Osteoblast (primary cell): ENCODE results near the gene DAAM2. TPM values are rescaled to one million over a fixed set of nuclear protein-coding genes. Genes with fewer than 3 reads are reported as not detected.

Experiments
- DNase-seq: peaks from one replicate; pipeline ENCODE4 v3.0.0; 2011; ENCODE audit warnings: low spot score, mixed read lengths; ENCODE audit not compliant: insufficient read length; ENCODE audit errors: missing footprints
- H2AFZ ChIP-seq: 2 replicates; pipeline ENCODE4 v1.6.0; 2011; ENCODE audit warnings: mild to moderate bottlenecking, low read length
- H3K27ac ChIP-seq: 2 replicates; pipeline ENCODE4 v1.5.1; 2011; ENCODE audit warnings: mild to moderate bottlenecking, low read depth, low read length, moderate library complexity
- H3K27me3 ChIP-seq: 2 replicates; pipeline ENCODE4 v1.6.0; 2012; ENCODE audit warnings: mild to moderate bottlenecking, control low read depth, inconsistent platforms, low read length, moderate library complexity; ENCODE audit not compliant: insufficient read depth
- H3K36me3 ChIP-seq: 2 replicates; pipeline ENCODE4 v1.5.1; 2011; ENCODE audit warnings: mild to moderate bottlenecking, low read length, control low read depth, moderate library complexity; ENCODE audit not compliant: insufficient read depth
- H3K4me1 ChIP-seq: 2 replicates; pipeline ENCODE4 v1.5.1; 2011; ENCODE audit warnings: mild to moderate bottlenecking, low read length, control low read depth, moderate library complexity; ENCODE audit not compliant: insufficient read depth
- H3K4me2 ChIP-seq: 2 replicates; pipeline ENCODE4 v1.6.0; 2011; ENCODE audit warnings: mild to moderate bottlenecking, low read length; ENCODE audit not compliant: insufficient read depth
- H3K4me3 ChIP-seq: fragments of 200-600 bp; sonication (generic); 3 replicates; pipeline ENCODE4 v1.5.1; 2012; ENCODE audit warnings: mild to moderate bottlenecking, low read length, inconsistent platforms; ENCODE audit not compliant: insufficient read depth
- H3K79me2 ChIP-seq: 2 replicates; pipeline ENCODE4 v1.6.0; 2012; ENCODE audit warnings: mild to moderate bottlenecking, low read length, control low read depth, inconsistent platforms; ENCODE audit not compliant: insufficient read depth
- H3K9me3 ChIP-seq: 2 replicates; pipeline ENCODE4 v1.5.1; 2011; ENCODE audit warnings: low read depth, low read length, control low read depth
- H4K20me1 ChIP-seq: 2 replicates; pipeline ENCODE4 v1.6.0; 2012; ENCODE audit warnings: mild to moderate bottlenecking, low read length, control low read depth; ENCODE audit not compliant: insufficient read depth
- total RNA-seq: library from RNA; depleted of rRNA; stranded (reverse); fragments of >200 nt; gene quantifications from 2 replicates; pipeline ENCODE4 v1.2.3, GENCODE V29; 2012
- TF ChIP-seq, protein P1 (sequence below): IDR thresholded peaks from 2 replicates; pipeline ENCODE4 v1.5.1; 2011; ENCODE audit warnings: mild to moderate bottlenecking, low read depth, low read length, moderate library complexity; ENCODE audit errors: extremely low read depth

The DAAM2 gene
- total RNA-seq, 1 donor, result 29.0 TPM

DNA sequence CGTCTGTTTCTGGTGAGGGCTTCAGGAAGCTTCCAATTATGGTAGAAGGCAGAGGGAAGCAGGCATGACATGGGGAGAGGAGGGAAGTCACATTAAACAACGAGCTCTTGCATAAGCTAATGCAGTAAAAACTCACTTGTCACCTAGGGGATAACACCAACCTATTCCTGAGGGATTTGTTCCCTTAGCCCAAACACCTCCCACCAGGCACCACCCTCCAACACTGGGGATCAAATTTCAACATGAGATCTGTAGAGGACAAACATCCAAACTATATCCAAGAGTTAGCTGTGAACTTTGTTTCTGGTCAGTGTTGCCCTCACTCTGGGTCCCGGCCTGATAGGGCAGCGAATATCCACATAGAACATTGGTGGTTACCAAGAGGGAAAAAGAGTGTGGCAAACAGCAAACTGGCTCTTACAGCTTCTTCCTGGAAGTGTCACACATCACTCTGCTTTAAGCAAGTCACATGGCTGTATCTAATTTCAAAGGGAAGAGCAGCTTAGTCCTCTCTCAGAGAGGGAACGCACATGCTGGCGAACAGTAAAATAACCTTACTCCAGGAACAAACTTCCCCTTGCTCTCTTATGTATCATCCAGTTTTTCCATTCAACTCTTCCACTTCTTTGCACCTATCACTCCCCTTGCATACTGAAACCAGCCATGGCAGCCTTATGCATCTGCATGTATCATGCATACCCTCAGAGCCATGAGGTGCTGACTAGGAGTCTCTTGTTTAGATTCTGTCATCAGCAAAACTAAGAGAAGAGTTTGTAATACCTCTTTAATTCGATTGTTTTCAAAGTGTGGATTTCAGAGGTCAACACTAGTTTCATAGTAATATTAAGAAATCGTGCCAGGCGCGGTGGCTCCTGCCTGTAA, 146.8 kb downstream of the DAAM2 start:
- Histone ChIP-seq H4K20me1 (no peaks in the 10 kb centered on the region), H2AFZ (no peak overlapping the region), H3K79me2 (peaks cover 2% of the 10 kb centered on the region), H3K27me3 (peaks cover 13% of the 10 kb centered on the region), H3K4me1 (peaks cover 11% of the 10 kb centered on the region), H3K9me3 (no peaks in the 10 kb centered on the region), H3K4me2 (no peak overlapping the region), H3K27ac (no peak overlapping the region), H3K4me3 (no peak overlapping the region), H3K36me3 (no peaks in the 10 kb centered on the region)
- DNase-seq, result no peak
- TF ChIP-seq, protein P1, sequence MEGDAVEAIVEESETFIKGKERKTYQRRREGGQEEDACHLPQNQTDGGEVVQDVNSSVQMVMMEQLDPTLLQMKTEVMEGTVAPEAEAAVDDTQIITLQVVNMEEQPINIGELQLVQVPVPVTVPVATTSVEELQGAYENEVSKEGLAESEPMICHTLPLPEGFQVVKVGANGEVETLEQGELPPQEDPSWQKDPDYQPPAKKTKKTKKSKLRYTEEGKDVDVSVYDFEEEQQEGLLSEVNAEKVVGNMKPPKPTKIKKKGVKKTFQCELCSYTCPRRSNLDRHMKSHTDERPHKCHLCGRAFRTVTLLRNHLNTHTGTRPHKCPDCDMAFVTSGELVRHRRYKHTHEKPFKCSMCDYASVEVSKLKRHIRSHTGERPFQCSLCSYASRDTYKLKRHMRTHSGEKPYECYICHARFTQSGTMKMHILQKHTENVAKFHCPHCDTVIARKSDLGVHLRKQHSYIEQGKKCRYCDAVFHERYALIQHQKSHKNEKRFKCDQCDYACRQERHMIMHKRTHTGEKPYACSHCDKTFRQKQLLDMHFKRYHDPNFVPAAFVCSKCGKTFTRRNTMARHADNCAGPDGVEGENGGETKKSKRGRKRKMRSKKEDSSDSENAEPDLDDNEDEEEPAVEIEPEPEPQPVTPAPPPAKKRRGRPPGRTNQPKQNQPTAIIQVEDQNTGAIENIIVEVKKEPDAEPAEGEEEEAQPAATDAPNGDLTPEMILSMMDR, result no peak

DNA sequence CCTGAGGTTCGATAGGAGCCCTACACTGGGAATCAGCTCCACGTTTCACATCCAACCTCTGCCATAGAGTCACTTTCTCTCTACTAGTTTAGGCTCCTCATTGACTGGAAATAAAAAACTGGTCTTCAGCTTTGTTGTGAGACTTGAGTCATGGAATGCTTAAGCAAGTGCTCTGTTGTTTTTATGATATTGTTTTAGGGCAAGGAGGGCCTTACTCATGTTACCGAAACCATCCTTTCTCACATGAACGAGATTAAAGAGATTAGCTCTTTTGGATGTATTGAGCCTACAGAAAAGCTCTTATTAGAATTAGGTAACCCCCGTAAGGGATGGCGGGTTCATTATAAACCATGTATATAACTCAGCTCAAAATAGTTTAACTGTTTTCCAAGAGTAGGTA, 149.0 kb downstream of the DAAM2 start:
- no peak for DNase-seq
- Histone ChIP-seq H3K36me3 (no peaks in the 10 kb centered on the region), H3K4me1 (peaks cover 4% of the 10 kb centered on the region), H3K27ac (no peak overlapping the region), H3K4me3 (no peak overlapping the region), H3K9me3 (no peaks in the 10 kb centered on the region), H4K20me1 (no peaks in the 10 kb centered on the region), H3K79me2 (no peaks in the 10 kb centered on the region), H2AFZ (no peak overlapping the region), H3K27me3 (peaks cover 10% of the 10 kb centered on the region), H3K4me2 (no peak overlapping the region)
- TF ChIP-seq, protein P1, result no peak

DNA sequence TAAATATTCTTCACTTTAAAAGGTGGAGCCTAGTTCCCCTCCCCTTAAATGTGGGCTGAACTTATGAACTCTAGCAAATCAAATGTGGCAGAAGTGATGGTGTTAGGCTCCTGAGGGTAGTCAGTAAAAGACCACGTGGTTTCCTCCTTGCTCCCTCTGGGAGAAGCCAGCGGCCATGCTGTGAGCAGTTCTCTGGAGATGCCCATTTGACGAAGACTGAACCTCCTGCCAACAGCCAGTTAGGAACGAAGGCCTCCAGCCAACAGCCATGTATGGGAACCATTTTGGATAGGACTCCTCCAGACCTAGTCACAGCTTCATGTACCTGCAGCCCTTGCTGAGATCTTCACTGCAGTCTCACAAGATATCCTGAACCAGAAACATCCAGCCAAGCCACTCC, 149.6 kb downstream of the DAAM2 start:
- no peak overlapping the region for H3K4me2 ChIP-seq
- H3K79me2 ChIP-seq, result no peaks in the 10 kb centered on the region
- H3K36me3 ChIP-seq, result no peaks in the 10 kb centered on the region
- H4K20me1 ChIP-seq, result no peaks in the 10 kb centered on the region
- H3K4me1 ChIP-seq, result peaks cover 4% of the 10 kb centered on the region
- peaks cover 10% of the 10 kb centered on the region for H3K27me3 ChIP-seq
- TF ChIP-seq, protein P1, result no peak
- H3K9me3 ChIP-seq, result no peaks in the 10 kb centered on the region
- no peak overlapping the region for H2AFZ ChIP-seq
- no peak overlapping the region for H3K27ac ChIP-seq
- H3K4me3 ChIP-seq, result no peak overlapping the region
- DNase-seq, result no peak

DNA sequence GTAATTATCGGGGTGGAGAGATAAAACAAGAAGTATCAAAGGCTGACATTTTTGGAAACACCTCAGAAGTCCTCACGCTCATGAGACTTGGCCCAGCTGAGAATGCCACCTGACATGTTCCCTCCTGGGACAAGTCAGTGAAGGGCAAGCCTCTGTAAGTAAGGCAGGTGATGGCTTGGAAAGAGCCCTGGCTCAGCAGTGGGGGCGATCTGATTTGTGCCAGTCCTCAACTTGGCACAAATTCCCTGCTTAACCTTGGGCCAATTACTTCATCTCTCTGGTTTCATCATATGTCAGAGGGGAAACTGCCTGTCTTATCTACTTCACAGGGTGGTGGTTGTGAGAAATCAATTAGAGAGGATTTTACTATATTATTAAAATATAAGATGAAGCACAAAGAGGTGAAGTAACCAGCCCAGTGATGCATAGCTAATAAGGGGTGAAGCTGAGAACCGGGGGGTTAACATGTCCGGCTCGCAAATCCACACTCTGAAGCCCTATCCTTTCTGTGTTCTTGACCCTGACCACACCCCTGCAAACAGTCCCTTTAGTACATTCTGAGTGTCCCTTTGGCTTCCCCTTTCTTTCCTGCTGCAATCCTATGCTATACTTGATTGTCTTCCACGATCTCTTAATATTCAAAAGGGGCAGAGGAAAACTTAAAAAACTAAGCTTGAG, 150.9 kb downstream of the DAAM2 start:
- H3K4me2 ChIP-seq, result no peak overlapping the region
- H3K9me3 ChIP-seq, result no peaks in the 10 kb centered on the region
- DNase-seq, result no peak
- no peak overlapping the region for H3K4me3 ChIP-seq
- H2AFZ ChIP-seq, result no peak overlapping the region
- no peaks in the 10 kb centered on the region for H3K36me3 ChIP-seq
- H3K27ac ChIP-seq, result no peak overlapping the region
- peaks cover 4% of the 10 kb centered on the region for H3K4me1 ChIP-seq
- no peaks in the 10 kb centered on the region for H3K79me2 ChIP-seq
- H4K20me1 ChIP-seq, result no peaks in the 10 kb centered on the region
- peaks cover 7% of the 10 kb centered on the region for H3K27me3 ChIP-seq
- TF ChIP-seq, protein P1, result no peak
